Measurements from ENCODE around the gene JARID2. TPM values are rescaled to one million over a fixed set of nuclear protein-coding genes. Genes with fewer than 3 reads are reported as not detected.
A peak's percentile ranks its signal among the peaks of the same experiment; 100 is the strongest.

Gene JARID2
- total and polyA plus RNA-seq, 2 of the 8 experiments (the other 6 are each of a cell fraction or from before 2014, with no cell fraction given), result 60.1 to 239 TPM

DNA sequence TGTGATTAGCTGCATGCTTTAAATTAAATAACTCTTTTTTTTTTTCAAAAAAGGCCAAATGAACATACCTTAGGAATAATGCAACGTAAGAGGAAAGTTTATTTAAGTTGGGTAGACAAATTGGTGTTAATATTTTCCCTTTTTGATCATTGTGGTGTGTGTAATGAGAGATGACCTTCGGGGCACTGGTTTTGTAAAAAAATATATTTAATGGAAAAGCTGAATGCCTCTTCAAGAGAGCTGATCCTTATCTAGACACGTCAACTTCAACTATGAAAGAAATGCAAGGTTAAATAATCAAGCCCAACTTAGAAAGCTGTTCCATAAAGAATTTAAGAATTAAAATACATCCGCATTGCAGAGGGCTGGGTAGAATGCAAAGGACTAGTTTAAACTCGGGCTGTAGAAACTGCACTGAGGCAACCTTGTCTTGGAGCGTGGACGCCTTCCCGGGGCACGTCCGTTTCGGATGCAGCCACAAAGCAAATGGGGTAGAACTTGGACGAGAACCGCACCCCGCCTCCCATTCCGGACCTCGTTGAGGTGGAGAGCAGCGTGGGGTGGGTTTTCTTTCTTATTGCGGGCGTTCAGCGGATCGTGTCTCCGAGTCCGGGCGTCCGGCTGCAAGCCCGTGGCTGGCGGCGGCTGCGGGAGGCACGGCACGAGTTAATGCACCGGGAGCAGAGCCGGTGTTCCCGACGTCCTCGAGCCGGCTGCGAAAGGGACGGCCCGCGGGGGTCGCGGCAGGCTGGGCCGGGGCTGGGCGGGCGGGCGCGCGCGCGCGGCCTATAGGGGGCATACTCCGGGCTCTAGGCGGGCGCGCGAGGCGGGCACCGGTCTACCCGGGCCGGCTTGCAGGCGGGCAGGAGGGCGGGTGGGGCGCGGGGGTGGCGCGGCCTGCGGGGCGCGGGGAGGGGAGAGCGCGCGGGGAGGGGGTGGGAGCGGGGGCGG lies 1.9 kb downstream of the JARID2 start (continued):
- TF ChIP-seq YY1 (IDR thresholded peaks at IDR 0.05; ENCODE audit: low read depth, low read length), result no peak
- TF ChIP-seq, protein P1, sequence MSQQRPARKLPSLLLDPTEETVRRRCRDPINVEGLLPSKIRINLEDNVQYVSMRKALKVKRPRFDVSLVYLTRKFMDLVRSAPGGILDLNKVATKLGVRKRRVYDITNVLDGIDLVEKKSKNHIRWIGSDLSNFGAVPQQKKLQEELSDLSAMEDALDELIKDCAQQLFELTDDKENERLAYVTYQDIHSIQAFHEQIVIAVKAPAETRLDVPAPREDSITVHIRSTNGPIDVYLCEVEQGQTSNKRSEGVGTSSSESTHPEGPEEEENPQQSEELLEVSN (IDR thresholded peaks at IDR 0.05), result no peak
- no peak for TF ChIP-seq CBX5 (IDR thresholded peaks at IDR 0.05; ENCODE audit: low read depth, low read length)
- TF ChIP-seq TAF1 (IDR thresholded peaks at IDR 0.05; ENCODE audit: low read depth, low read length), result peak; percentile 68
- no peak for TF ChIP-seq BACH1 (IDR thresholded peaks at IDR 0.05; ENCODE audit: low read length)
- no peak for TF ChIP-seq KDM1A (IDR thresholded peaks at IDR 0.05; ENCODE audit: borderline replicate concordance, low read length)
- TF ChIP-seq CEBPB (IDR thresholded peaks at IDR 0.05; ENCODE audit: low read depth, low read length), result no peak
- TF ChIP-seq HDAC6 (IDR thresholded peaks at IDR 0.05; ENCODE audit: low read depth, low read length), result no peak
- TF ChIP-seq NRF1 (IDR thresholded peaks at IDR 0.05; ENCODE audit: low read depth, low read length), result no peak
- TF ChIP-seq RNF2 (IDR thresholded peaks at IDR 0.05; ENCODE audit: borderline replicate concordance, low read depth, low read length, missing control alignments, poor library complexity, severe bottlenecking), result no peak
- TF ChIP-seq KDM5A (IDR thresholded peaks at IDR 0.05; ENCODE audit: low read length), result no peak
- no peak for TF ChIP-seq GTF2F1 (IDR thresholded peaks at IDR 0.05; ENCODE audit: borderline replicate concordance, low read depth, low read length)
- no peak for TF ChIP-seq JUND (IDR thresholded peaks at IDR 0.05; ENCODE audit: low read length)
- TF ChIP-seq FOSL1 (IDR thresholded peaks at IDR 0.05; ENCODE audit: insufficient read depth, low read depth, low read length), result no peak
- TF ChIP-seq BCL11A (IDR thresholded peaks at IDR 0.05; ENCODE audit: low read depth in 2 of 2, low read length in 2 of 2), result no peak
- TF ChIP-seq POLR2A (IDR thresholded peaks at IDR 0.05; ENCODE audit: control extremely low read depth in 1 of 2, low read depth in 2 of 2, low read length in 2 of 2), result peak in 1 of 2 experiments; percentile 32; a peak in 1 of 3 replicates
- no peak for TF ChIP-seq CBX8 (IDR thresholded peaks at IDR 0.05; ENCODE audit: borderline replicate concordance, low read depth, low read length)
- TF ChIP-seq RXRA (IDR thresholded peaks at IDR 0.05; ENCODE audit: insufficient read depth, low read depth, low read length), result no peak
- TF ChIP-seq SIX5 (IDR thresholded peaks at IDR 0.05; ENCODE audit: low read depth, low read length), result no peak
- TF ChIP-seq SP4 (IDR thresholded peaks at IDR 0.05; ENCODE audit: low read length), result no peak
- no peak for TF ChIP-seq SP1 (IDR thresholded peaks at IDR 0.05; ENCODE audit: low read depth, low read length)
- TF ChIP-seq, protein P2, sequence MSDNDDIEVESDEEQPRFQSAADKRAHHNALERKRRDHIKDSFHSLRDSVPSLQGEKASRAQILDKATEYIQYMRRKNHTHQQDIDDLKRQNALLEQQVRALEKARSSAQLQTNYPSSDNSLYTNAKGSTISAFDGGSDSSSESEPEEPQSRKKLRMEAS (IDR thresholded peaks at IDR 0.05), result no peak
- no peak for TF ChIP-seq TCF12 (IDR thresholded peaks at IDR 0.05; ENCODE audit: low read depth, low read length)
- no peak for TF ChIP-seq CHD2 (IDR thresholded peaks at IDR 0.05; ENCODE audit: low read length)
